ENCODE data around the gene GDAP2. TPM values are rescaled to one million over a fixed set of nuclear protein-coding genes. Genes with fewer than 3 reads are reported as not detected.

The GDAP2 gene
- total and polyA plus RNA-seq, 2 experiments from 2014 or later, result 11.3 to 33.3 TPM

- Histone ChIP-seq H3K36me3 (replicated peaks; ENCODE audit: insufficient read depth, low read depth) (no peaks in the 10 kb centered on the region), H4K20me1 (ENCODE audit: insufficient read depth, poor library complexity, severe bottlenecking) (no peaks in the 10 kb centered on the region), H3K79me2 (no peaks in the 10 kb centered on the region), H2AFZ (no peak overlapping the region), H3K9me3 (ENCODE audit: low read depth) (no peaks in the 10 kb centered on the region), H3K9me2 (replicated peaks; ENCODE audit: insufficient read depth) (no peaks in the 10 kb centered on the region), H3K4me1 (ENCODE audit: insufficient read depth) (peaks cover 4% of the 10 kb centered on the region), H3K27ac (no peak overlapping the region), H3K4me3 (no peak overlapping the region), H3K27me3 (no peaks in the 10 kb centered on the region), H3K4me2 (no peak overlapping the region)
- TF ChIP-seq EZH2phosphoT487 (IDR thresholded peaks at IDR 0.05; ENCODE audit: low read depth, severe bottlenecking, unreplicated experiment) (no peak), EZH2 (IDR thresholded peaks at IDR 0.05; ENCODE audit: borderline replicate concordance) (no peak), CTCF (IDR thresholded peaks at IDR 0.05; ENCODE audit: poor library complexity) (no peak)
- 92% methylated on average over 2 of the region's 2 CpGs for WGBS (ENCODE audit: low lambda C conversion rate, missing lambda C conversion rate)
- DNase-seq (ENCODE audit: low spot score), result no peak
These were observed 39.0 kb downstream of the GDAP2 start for GRCh38 chr1:117890452-117890851.

DNA sequence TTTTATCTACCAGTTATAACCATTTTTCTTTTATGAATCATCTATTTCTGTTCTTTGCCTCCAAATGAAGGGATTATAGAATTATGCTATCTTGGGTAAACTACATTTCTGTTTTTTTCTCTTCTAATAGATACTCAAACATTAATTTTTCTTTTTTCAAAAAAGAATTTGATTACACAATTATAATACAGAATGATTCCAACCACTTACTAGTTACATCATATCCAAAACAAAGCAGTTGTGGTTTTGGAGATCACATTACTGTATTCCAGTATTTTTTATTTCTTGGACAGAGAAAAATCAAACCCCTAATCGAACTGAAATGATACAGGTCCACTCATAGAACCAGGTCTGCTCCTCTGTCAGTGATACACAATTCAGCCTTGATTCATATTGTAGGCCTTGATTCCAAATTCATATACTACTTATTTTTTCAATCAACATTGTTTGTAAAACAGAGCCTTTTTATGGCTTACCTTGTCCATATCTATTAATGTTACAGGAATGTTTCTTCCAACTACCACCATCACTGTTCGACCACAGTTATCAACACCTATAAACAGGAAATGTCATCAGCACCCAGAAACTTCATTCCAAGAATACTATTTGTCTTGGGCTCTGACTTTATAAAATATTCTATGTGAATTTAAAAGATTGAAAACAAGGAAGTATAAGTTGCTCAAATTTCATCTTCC is 43.2 kb downstream of the GDAP2 start:
- no peaks in the 10 kb centered on the region for H4K20me1 ChIP-seq (ENCODE audit: insufficient read depth, poor library complexity, severe bottlenecking)
- no peaks in the 10 kb centered on the region for H3K9me3 ChIP-seq (ENCODE audit: low read depth)
- H3K4me3 ChIP-seq, result no peak overlapping the region
- no peaks in the 10 kb centered on the region for H3K79me2 ChIP-seq
- no peak overlapping the region for H3K27ac ChIP-seq
- no peaks in the 10 kb centered on the region for H3K36me3 ChIP-seq (replicated peaks; ENCODE audit: insufficient read depth, low read depth)
- no peak overlapping the region for H2AFZ ChIP-seq
- no peaks in the 10 kb centered on the region for H3K9me2 ChIP-seq (replicated peaks; ENCODE audit: insufficient read depth)
- DNase-seq (ENCODE audit: low spot score), result no peak
- no peak overlapping the region for H3K4me2 ChIP-seq
- H3K4me1 ChIP-seq (ENCODE audit: insufficient read depth), result no peaks in the 10 kb centered on the region
- H3K27me3 ChIP-seq, result no peaks in the 10 kb centered on the region
- 75% methylated on average over 2 of the region's 2 CpGs for WGBS (ENCODE audit: low lambda C conversion rate, missing lambda C conversion rate)
- TF ChIP-seq CTCF (IDR thresholded peaks at IDR 0.05; ENCODE audit: poor library complexity), result no peak

DNA sequence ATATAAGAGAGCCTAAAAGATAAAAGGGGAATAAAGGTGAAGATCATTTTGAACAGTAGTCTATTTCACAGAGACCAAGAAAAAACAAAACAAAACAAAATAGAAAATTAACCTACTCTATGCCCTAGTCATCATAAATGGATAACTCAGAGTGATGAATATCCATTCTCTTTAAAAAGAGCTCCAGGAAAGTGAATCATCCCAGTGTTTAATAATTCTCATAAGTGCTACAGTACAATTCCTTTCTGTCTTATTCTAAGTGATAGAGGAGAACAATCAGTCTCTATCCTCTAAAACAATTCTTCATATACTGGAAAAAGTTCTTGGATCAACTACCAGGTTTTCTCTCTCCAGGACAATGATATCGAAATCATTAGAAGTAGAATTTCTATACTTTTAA is 45.8 kb downstream of the GDAP2 start:
- Histone ChIP-seq H3K36me3 (replicated peaks; ENCODE audit: insufficient read depth, low read depth) (no peaks in the 10 kb centered on the region), H4K20me1 (ENCODE audit: insufficient read depth, poor library complexity, severe bottlenecking) (no peaks in the 10 kb centered on the region), H3K9me3 (ENCODE audit: low read depth) (no peaks in the 10 kb centered on the region), H3K4me1 (ENCODE audit: insufficient read depth) (no peaks in the 10 kb centered on the region), H3K27me3 (no peaks in the 10 kb centered on the region), H3K4me3 (no peak overlapping the region), H2AFZ (no peak overlapping the region), H3K27ac (no peak overlapping the region), H3K4me2 (no peak overlapping the region), H3K79me2 (no peaks in the 10 kb centered on the region), H3K9me2 (replicated peaks; ENCODE audit: insufficient read depth) (no peaks in the 10 kb centered on the region)
- TF ChIP-seq CTCF (IDR thresholded peaks at IDR 0.05; ENCODE audit: poor library complexity) (no peak), EZH2phosphoT487 (IDR thresholded peaks at IDR 0.05; ENCODE audit: low read depth, severe bottlenecking, unreplicated experiment) (no peak), EZH2 (IDR thresholded peaks at IDR 0.05; ENCODE audit: borderline replicate concordance) (no peak)
- no peak for DNase-seq (ENCODE audit: low spot score)
- WGBS (ENCODE audit: low lambda C conversion rate, missing lambda C conversion rate), result 100% methylated on average over 1 of the region's 1 CpG
